GM12864 (cell line): Measurements from ENCODE around the gene MGAT5B.

Experiments
- DNase-seq: peaks from one replicate; pipeline ENCODE4 v3.0.0-alpha.2; 2011; ENCODE audit warnings: low read depth
- H3K4me3 ChIP-seq: 2 replicates; pipeline ENCODE4 v1.5.1; 2011; ENCODE audit warnings: mild to moderate bottlenecking, low read depth, low read length, control low read depth
- CTCF ChIP-seq: IDR thresholded peaks from 2 replicates; pipeline ENCODE4 v1.5.1; 2011; ENCODE audit warnings: low read depth, mild to moderate bottlenecking, moderate library complexity, low read length, control low read depth, inconsistent platforms; ENCODE audit errors: missing control alignments

MGAT5B gene

GRCh38 chr17:76986365-76986764 lies 118.2 kb downstream of the MGAT5B start:
- no peak for TF ChIP-seq CTCF
- H3K4me3 ChIP-seq, result no peak overlapping the region
- DNase-seq, result no peak

- DNase-seq, result no peak
- H3K4me3 ChIP-seq, result no peak overlapping the region
- no peak for TF ChIP-seq CTCF
These were observed 119.4 kb downstream of the MGAT5B start for GRCh38 chr17:76987486-76988093.

- no peak for DNase-seq
- no peak for TF ChIP-seq CTCF
- no peak overlapping the region for H3K4me3 ChIP-seq
These were observed 120.6 kb downstream of the MGAT5B start for GRCh38 chr17:76988796-76989195.

GRCh38 chr17:76989519-76989918 lies 121.3 kb downstream of the MGAT5B start:
- TF ChIP-seq CTCF, result no peak
- no peak overlapping the region for H3K4me3 ChIP-seq
- no peak for DNase-seq

GRCh38 chr17:76992891-76993290 lies 124.7 kb downstream of the MGAT5B start:
- no peak for TF ChIP-seq CTCF
- no peak for DNase-seq

GRCh38 chr17:76993651-76994050 lies 125.4 kb downstream of the MGAT5B start:
- DNase-seq, result no peak
- no peak overlapping the region for H3K4me3 ChIP-seq
- TF ChIP-seq CTCF, result no peak

More at GRCh38 chr17:76992891-76993290, 124.7 kb downstream of the MGAT5B start:
- no peak overlapping the region for H3K4me3 ChIP-seq

- DNase-seq, result no peak
- TF ChIP-seq CTCF, result no peak
- H3K4me3 ChIP-seq, result no peak overlapping the region
These were observed 126.0 kb downstream of the MGAT5B start for GRCh38 chr17:76994237-76994637.
